ENCODE data around the gene GLIPR2. TPM values are rescaled to one million over a fixed set of nuclear protein-coding genes. Genes with fewer than 3 reads are reported as not detected.
A peak's percentile ranks its signal among the peaks of the same experiment; 100 is the strongest.

The GLIPR2 gene
- total RNA-seq, 1 donor from 2014 or later = 8.9 TPM

GRCh38 chr9:36140086-36141084, 3.9 kb downstream of the GLIPR2 start:
- ATAC-seq (no peak), DNase-seq (ENCODE audit: missing footprints) (no peak)
- intact Hi-C loops (cut with DNase I) = no loop called here

- no peak for DNase-seq (ENCODE audit: missing footprints)
- ATAC-seq = no peak
- intact Hi-C loops (cut with DNase I) = no loop called here
Observed at GRCh38 chr9:36141288-36141687, 4.8 kb downstream of the GLIPR2 start.

- no peak for DNase-seq (ENCODE audit: missing footprints)
- intact Hi-C loops (cut with DNase I) = no loop called here
- no peak for ATAC-seq
Observed at GRCh38 chr9:36141761-36142160, 5.2 kb downstream of the GLIPR2 start.

- no peak for DNase-seq (ENCODE audit: missing footprints)
- peak; percentile 36 for ATAC-seq
- intact Hi-C loops (cut with DNase I) = no loop called here
Observed at GRCh38 chr9:36142510-36143244, 6.1 kb downstream of the GLIPR2 start.

- ATAC-seq (peak; percentile 3), DNase-seq (ENCODE audit: missing footprints) (no peak)
- intact Hi-C loops (cut with DNase I) = no loop called here
Observed at GRCh38 chr9:36143245-36143641, 6.7 kb downstream of the GLIPR2 start.

- intact Hi-C loops (cut with DNase I) = no loop called here
- DNase-seq (ENCODE audit: missing footprints) (no peak), ATAC-seq (no peak)
Observed at GRCh38 chr9:36144309-36145232, 8.0 kb downstream of the GLIPR2 start.

- no peak for ATAC-seq
- intact Hi-C loops (cut with DNase I) = no loop called here
- DNase-seq (ENCODE audit: missing footprints) = no peak
Observed at GRCh38 chr9:36145970-36146369, 9.4 kb downstream of the GLIPR2 start.

- no peak for ATAC-seq
- no peak for DNase-seq (ENCODE audit: missing footprints)
- intact Hi-C loops (cut with DNase I) = no loop called here
Observed at GRCh38 chr9:36146651-36147050, 10.1 kb downstream of the GLIPR2 start.

- ATAC-seq = no peak
- no peak for DNase-seq (ENCODE audit: missing footprints)
- intact Hi-C loops (cut with DNase I) = no loop called here
Observed at GRCh38 chr9:36147441-36148175, 11.1 kb downstream of the GLIPR2 start.

GRCh38 chr9:36148311-36149051, 11.9 kb downstream of the GLIPR2 start:
- ATAC-seq = peak; percentile 90
- intact Hi-C loops (cut with DNase I) = no loop called here

GRCh38 chr9:36149197-36149596, 12.7 kb downstream of the GLIPR2 start:
- DNase-seq (ENCODE audit: missing footprints) = no peak
- intact Hi-C loops (cut with DNase I) = no loop called here
- no peak for ATAC-seq

More at GRCh38 chr9:36148311-36149051, 11.9 kb downstream of the GLIPR2 start:
- peak; percentile 96 for DNase-seq (ENCODE audit: missing footprints)

GRCh38 chr9:36150574-36151315, 14.2 kb downstream of the GLIPR2 start:
- ATAC-seq = no peak
- DNase-seq (ENCODE audit: missing footprints) = no peak
- intact Hi-C loops (cut with DNase I) = no loop called here

- intact Hi-C loops (cut with DNase I) = no loop called here
- peak; percentile 47 for ATAC-seq
- DNase-seq (ENCODE audit: missing footprints) = peak; percentile 91
Observed at GRCh38 chr9:36151316-36152210, 15.0 kb downstream of the GLIPR2 start.

- DNase-seq (ENCODE audit: missing footprints) (no peak), ATAC-seq (no peak)
- intact Hi-C loops (cut with DNase I) = no loop called here
Observed at GRCh38 chr9:36152741-36153438, 16.4 kb downstream of the GLIPR2 start.

GRCh38 chr9:36153746-36154145, 17.2 kb downstream of the GLIPR2 start:
- intact Hi-C loops (cut with DNase I) = no loop called here
- no peak for ATAC-seq
- DNase-seq (ENCODE audit: missing footprints) = no peak

All from Right ventricle myocardium inferior (tissue), 1 donor.